Neuronal stem cell (in vitro differentiated cells): ENCODE results near the gene LSAMP.

Experiments
- DNase-seq: peaks from one replicate; pipeline ENCODE4 v3.0.0-alpha.2; 2013; ENCODE audit warnings: low spot score
- H2AFZ ChIP-seq: one replicate; pipeline ENCODE4 v1.6.1; 2013; ENCODE audit warnings: mild to moderate bottlenecking, low read length, inconsistent platforms
- H2AK5ac ChIP-seq: 2 replicates; pipeline ENCODE4 v1.6.1; 2013; ENCODE audit warnings: low read depth, mild to moderate bottlenecking, inconsistent platforms, low read length, moderate library complexity, mixed read lengths
- H2BK120ac ChIP-seq: 2 replicates; pipeline ENCODE4 v1.6.1; 2013; ENCODE audit warnings: low read depth, mild to moderate bottlenecking, inconsistent platforms, low read length, moderate library complexity, mixed read lengths
- H2BK12ac ChIP-seq: one replicate; pipeline ENCODE4 v1.6.1; 2013; ENCODE audit warnings: low read length, inconsistent platforms
- H2BK15ac ChIP-seq: 2 replicates; pipeline ENCODE4 v1.6.1; 2013; ENCODE audit warnings: mild to moderate bottlenecking, low read length, inconsistent platforms, mixed read lengths
- H2BK5ac ChIP-seq: one replicate; pipeline ENCODE4 v1.6.1; 2013; ENCODE audit warnings: inconsistent platforms, mild to moderate bottlenecking, low read length, moderate library complexity
- H3K14ac ChIP-seq: one replicate; pipeline ENCODE4 v1.6.1; 2013; ENCODE audit warnings: low read length, inconsistent platforms
- H3K18ac ChIP-seq: 2 replicates; pipeline ENCODE4 v1.6.1; 2013; ENCODE audit warnings: low read length, inconsistent platforms
- H3K23ac ChIP-seq: 2 replicates; pipeline ENCODE4 v1.6.1; 2013; ENCODE audit warnings: low read depth, mild to moderate bottlenecking, mixed read lengths, low read length, inconsistent platforms; ENCODE audit not compliant: poor library complexity
- H3K27ac ChIP-seq: replicated peaks from 3 replicates; pipeline ENCODE4 v1.5.1; 2013; ENCODE audit warnings: low read length, inconsistent platforms
- H3K27me3 ChIP-seq, 3 experiments: 2 replicates each; pipeline ENCODE4 v1.6.1; 2013; ENCODE audit warnings: low read length in 3 of 3, mild to moderate bottlenecking in 2 of 3, inconsistent platforms in 1 of 3, low read depth in 1 of 3, mixed read lengths in 1 of 3, moderate library complexity in 1 of 3; ENCODE audit not compliant: control insufficient read depth in 3 of 3, insufficient read depth in 3 of 3
- H3K36me3 ChIP-seq, 2 donors: replicated peaks in 1 of 2; 2 replicates each; pipeline ENCODE4 v1.6.1; 2013; ENCODE audit warnings: low read length in 2 of 2; ENCODE audit not compliant: control insufficient read depth in 2 of 2, insufficient read depth in 2 of 2
- H3K4ac ChIP-seq: 2 replicates; pipeline ENCODE4 v1.6.1; 2013; ENCODE audit warnings: inconsistent platforms, mild to moderate bottlenecking, low read length, moderate library complexity
- H3K4me1 ChIP-seq, 2 donors: 1 replicate in 1 of 2; 2 replicates in 1 of 2; pipeline ENCODE4 v1.6.1; 2013; ENCODE audit warnings: low read length in 2 of 2, low read depth in 1 of 2; ENCODE audit not compliant: control insufficient read depth in 2 of 2, insufficient read depth in 1 of 2
- H3K4me2 ChIP-seq: one replicate; pipeline ENCODE4 v1.6.1; 2013; ENCODE audit warnings: mild to moderate bottlenecking, low read length, inconsistent platforms; ENCODE audit not compliant: insufficient read depth, poor library complexity, severe bottlenecking
- H3K4me3 ChIP-seq, 2 donors: 2 replicates each; pipeline ENCODE4 v1.5.1; 2013; ENCODE audit warnings: low read length in 2 of 2, mild to moderate bottlenecking in 2 of 2, inconsistent platforms in 1 of 2, moderate library complexity in 1 of 2
- H3K79me1 ChIP-seq: one replicate; pipeline ENCODE4 v1.6.1; 2013; ENCODE audit warnings: low read depth, mild to moderate bottlenecking, inconsistent platforms, low read length, moderate library complexity
- H3K9ac ChIP-seq: one replicate; pipeline ENCODE4 v1.6.1; 2013; ENCODE audit warnings: mild to moderate bottlenecking, low read depth, low read length, inconsistent platforms; ENCODE audit not compliant: poor library complexity
- H3K9me3 ChIP-seq, 2 donors: replicated peaks in 1 of 2; 2 replicates each; pipeline versions ENCODE3 to v1.6.1; 2013; ENCODE audit warnings: low read length in 2 of 2, mild to moderate bottlenecking in 2 of 2, inconsistent platforms in 1 of 2, low read depth in 1 of 2, mixed read lengths in 1 of 2, moderate library complexity in 1 of 2; ENCODE audit not compliant: control insufficient read depth in 2 of 2, insufficient read depth in 1 of 2
- H4K8ac ChIP-seq: one replicate; pipeline ENCODE4 v1.6.1; 2013; ENCODE audit warnings: low read depth, mild to moderate bottlenecking, inconsistent platforms, low read length, moderate library complexity
- H4K91ac ChIP-seq: one replicate; pipeline ENCODE4 v1.6.1; 2013; ENCODE audit warnings: low read length, low read depth, mild to moderate bottlenecking, inconsistent platforms; ENCODE audit not compliant: poor library complexity
- WGBS, 2 donors: extraction: QIAGEN DNeasy Blood & Tissue Kit; methylation state at CpG; one replicate each; pipeline ENCODE4 v1.1.7; 2013; ENCODE audit warnings: missing lambda C conversion rate in 2 of 2, mixed read lengths in 1 of 2; ENCODE audit not compliant: insufficient read length in 2 of 2, insufficient replicate concordance in 1 of 2; ENCODE audit errors: extremely low coverage in 2 of 2; 5-methylcytosine and 5-hydroxymethylcytosine counted together

Gene LSAMP

DNA sequence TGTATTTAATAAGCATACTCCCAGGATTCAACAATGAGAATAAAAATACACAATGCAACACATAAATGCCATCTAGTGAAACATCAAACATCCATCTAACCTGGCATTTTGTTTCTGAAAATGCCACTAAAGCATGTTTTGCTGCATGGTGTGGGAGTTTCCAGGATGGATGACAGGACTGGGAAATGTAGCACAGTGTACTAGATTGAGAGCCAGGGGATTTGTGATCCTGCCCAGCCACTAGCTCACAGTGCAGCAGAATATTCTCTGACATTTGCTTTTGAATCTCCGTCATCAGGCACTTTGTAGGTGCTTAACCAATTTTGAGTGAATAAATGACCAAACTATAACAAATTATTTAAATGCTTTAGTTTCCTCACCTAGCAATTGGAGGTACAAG, 417.1 kb downstream of the LSAMP start:
- Histone ChIP-seq H3K79me1 (no peaks in the 10 kb centered on the region), H4K8ac (no peak overlapping the region), H3K4me1 (peaks cover 0 to 1% of the 10 kb centered on the region in 2 donors), H3K9me3 (no peaks in the 10 kb centered on the region), H3K18ac (no peak overlapping the region), H3K9ac (no peak overlapping the region), H2AK5ac (no peak overlapping the region), H3K4ac (no peak overlapping the region), H2BK120ac (no peak overlapping the region), H2BK15ac (no peak overlapping the region), H2BK12ac (no peak overlapping the region), H2BK5ac (no peak overlapping the region), H2AFZ (no peak overlapping the region), H3K27me3 (no peaks in the 10 kb centered on the region), H3K36me3 (no peaks in the 10 kb centered on the region), H4K91ac (no peak overlapping the region), H3K27ac (no peak overlapping the region), H3K14ac (no peak overlapping the region), H3K23ac (no peak overlapping the region), H3K4me3 (no peak overlapping the region), H3K4me2 (no peak overlapping the region)
- no peak for DNase-seq
- WGBS, 2 donors = no CpG with 5 or more reads among the region's 1 CpG

DNA sequence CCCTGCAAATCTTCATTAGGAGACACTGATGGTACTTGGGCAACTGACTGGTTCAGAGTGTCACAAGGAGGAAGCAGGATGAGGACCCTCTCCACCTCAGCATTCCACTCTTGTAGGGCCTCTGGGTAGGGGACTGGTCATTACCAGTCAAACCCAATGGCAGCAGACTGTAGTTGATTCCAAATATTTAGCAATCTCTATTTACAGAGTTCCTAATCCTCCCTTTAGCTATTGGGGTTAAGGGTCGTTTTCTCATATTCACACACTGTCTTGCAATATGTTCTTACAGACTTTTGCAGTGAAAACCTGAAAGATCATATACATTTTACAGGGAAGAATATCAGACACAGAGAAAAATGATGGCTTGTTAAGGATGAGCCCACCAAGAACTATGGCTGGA, 424.3 kb downstream of the LSAMP start:
- H3K23ac ChIP-seq = no peak overlapping the region
- H3K27me3 ChIP-seq = no peaks in the 10 kb centered on the region
- no peak overlapping the region for H2BK12ac ChIP-seq
- no peak overlapping the region for H3K18ac ChIP-seq
- no peak overlapping the region for H2AK5ac ChIP-seq
- H3K36me3 ChIP-seq = peaks cover 0 to 2% of the 10 kb centered on the region in 2 donors
- H3K4me1 ChIP-seq = peaks cover 0 to 4% of the 10 kb centered on the region in 2 donors
- no peak overlapping the region for H2AFZ ChIP-seq
- no peaks in the 10 kb centered on the region for H3K9me3 ChIP-seq
- no peak overlapping the region for H3K27ac ChIP-seq
- H3K79me1 ChIP-seq = no peaks in the 10 kb centered on the region
- H4K8ac ChIP-seq = no peak overlapping the region
- no peak for DNase-seq
- no peak overlapping the region for H2BK15ac ChIP-seq
- H3K4me2 ChIP-seq = no peak overlapping the region
- no CpG with 5 or more reads among the region's 1 CpG for WGBS, 2 donors
- H4K91ac ChIP-seq = no peak overlapping the region
- no peak overlapping the region for H3K14ac ChIP-seq
- no peak overlapping the region for H2BK5ac ChIP-seq
- H3K4me3 ChIP-seq = no peak overlapping the region
- H3K9ac ChIP-seq = no peak overlapping the region
- no peak overlapping the region for H2BK120ac ChIP-seq
- H3K4ac ChIP-seq = no peak overlapping the region

DNA sequence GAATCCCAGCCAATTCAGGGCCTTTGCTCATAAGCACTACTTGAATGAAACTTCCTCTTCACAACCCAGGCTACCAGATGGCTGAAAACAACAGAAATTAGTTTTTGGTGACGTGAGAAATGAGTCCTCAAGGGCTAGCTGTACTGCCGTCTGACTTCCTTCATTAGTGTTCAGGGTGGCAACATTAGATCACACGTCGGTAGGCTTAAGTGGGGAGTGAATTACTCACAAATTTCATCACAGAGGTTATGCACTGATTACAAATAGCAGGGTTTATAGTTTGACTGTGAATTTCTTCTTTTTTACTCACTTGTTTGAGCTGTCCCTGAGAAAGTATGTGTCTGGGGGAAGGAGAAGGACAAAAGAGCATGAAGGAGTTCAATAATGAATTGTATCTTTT, 424.8 kb downstream of the LSAMP start:
- no peak overlapping the region for H4K8ac ChIP-seq
- no peaks in the 10 kb centered on the region for H3K9me3 ChIP-seq
- H3K23ac ChIP-seq = no peak overlapping the region
- H2BK120ac ChIP-seq = no peak overlapping the region
- no peak overlapping the region for H3K4me2 ChIP-seq
- H3K27me3 ChIP-seq = no peaks in the 10 kb centered on the region
- H2BK12ac ChIP-seq = no peak overlapping the region
- no peak overlapping the region for H3K9ac ChIP-seq
- no peak overlapping the region for H2BK15ac ChIP-seq
- H3K4me3 ChIP-seq = no peak overlapping the region
- no peak overlapping the region for H2AFZ ChIP-seq
- H3K14ac ChIP-seq = no peak overlapping the region
- peaks cover 0 to 4% of the 10 kb centered on the region in 2 donors for H3K4me1 ChIP-seq
- H3K18ac ChIP-seq = no peak overlapping the region
- DNase-seq = no peak
- no peak overlapping the region for H3K4ac ChIP-seq
- H3K36me3 ChIP-seq = peaks cover 0 to 2% of the 10 kb centered on the region in 2 donors
- no peak overlapping the region for H2BK5ac ChIP-seq
- no peak overlapping the region for H3K27ac ChIP-seq
- no peaks in the 10 kb centered on the region for H3K79me1 ChIP-seq
- no peak overlapping the region for H2AK5ac ChIP-seq
- WGBS, 2 donors = no CpG with 5 or more reads among the region's 4 CpGs
- H4K91ac ChIP-seq = no peak overlapping the region

DNA sequence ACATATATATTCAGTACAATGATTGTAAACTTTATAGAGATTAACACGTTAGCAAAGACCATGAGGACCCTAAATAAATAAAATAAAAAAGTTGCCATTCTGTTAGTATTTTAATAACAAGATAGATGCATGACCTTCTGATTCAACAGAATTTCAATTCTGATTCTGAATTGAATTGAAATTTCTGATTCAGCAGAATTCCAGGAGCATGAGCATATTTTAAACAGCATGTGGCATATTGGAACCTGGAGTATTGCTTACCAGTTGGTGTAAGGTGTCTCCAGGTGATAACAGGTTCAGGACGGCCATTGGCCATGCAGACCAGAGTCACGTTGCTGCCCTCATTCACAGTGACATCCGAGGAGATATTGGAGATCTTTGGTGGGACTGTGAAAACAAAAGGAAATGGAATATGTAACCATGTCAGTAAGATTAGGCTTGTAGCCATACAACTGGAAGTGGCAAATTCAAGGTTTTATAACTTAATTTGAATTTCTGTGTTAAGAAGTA, 426.0 kb downstream of the LSAMP start:
- H3K23ac ChIP-seq = no peak overlapping the region
- H2BK120ac ChIP-seq = no peak overlapping the region
- no peak overlapping the region for H3K9ac ChIP-seq
- no peak overlapping the region for H3K14ac ChIP-seq
- H2AFZ ChIP-seq = no peak overlapping the region
- H3K79me1 ChIP-seq = no peaks in the 10 kb centered on the region
- peaks cover 0 to 4% of the 10 kb centered on the region in 2 donors for H3K4me1 ChIP-seq
- H3K18ac ChIP-seq = no peak overlapping the region
- no peak overlapping the region for H2BK15ac ChIP-seq
- no peak overlapping the region for H3K4me3 ChIP-seq
- H3K4ac ChIP-seq = no peak overlapping the region
- no peak overlapping the region for H3K4me2 ChIP-seq
- H2BK12ac ChIP-seq = no peak overlapping the region
- no peaks in the 10 kb centered on the region for H3K27me3 ChIP-seq
- no peak overlapping the region for H4K8ac ChIP-seq
- no peak overlapping the region for H4K91ac ChIP-seq
- H3K36me3 ChIP-seq = peaks cover 0 to 2% of the 10 kb centered on the region in 2 donors
- H2BK5ac ChIP-seq = no peak overlapping the region
- H3K27ac ChIP-seq = no peak overlapping the region
- DNase-seq = no peak
- no CpG with 5 or more reads among the region's 4 CpGs for WGBS, 2 donors
- H2AK5ac ChIP-seq = no peak overlapping the region
- H3K9me3 ChIP-seq = no peaks in the 10 kb centered on the region
